Forelimb muscle (tissue), 1 donor: Measurements from ENCODE around the gene ZKSCAN4. TPM values are rescaled to one million over a fixed set of nuclear protein-coding genes. Genes with fewer than 3 reads are reported as not detected.

Experiments used
- DNase-seq: peaks from one replicate; pipeline ENCODE4 v3.0.0-alpha.2; 2013; ENCODE audit warnings: low read depth
- polyA plus RNA-seq: library from polyadenylated mRNA; unstranded; fragments of 120-200 nt; gene quantifications from one replicate; pipeline ENCODE4 v1.2.1, GENCODE V29; 2013; ENCODE audit not compliant: insufficient read length

Gene ZKSCAN4
- polyA plus RNA-seq, 1 donor, result 5.5 TPM

- DNase-seq, result no peak
Observed at GRCh38 chr6:28209753-28210535, 42.1 kb downstream of the ZKSCAN4 start.

GRCh38 chr6:28208111-28208659 is 43.9 kb downstream of the ZKSCAN4 start:
- no peak for DNase-seq

GRCh38 chr6:28207510-28208110 is 44.5 kb downstream of the ZKSCAN4 start:
- no peak for DNase-seq

GRCh38 chr6:28206928-28207509 is 45.0 kb downstream of the ZKSCAN4 start:
- no peak for DNase-seq

- no peak for DNase-seq
Observed at GRCh38 chr6:28206527-28206926, 45.5 kb downstream of the ZKSCAN4 start.

GRCh38 chr6:28205879-28206278 is 46.2 kb downstream of the ZKSCAN4 start:
- no peak for DNase-seq

GRCh38 chr6:28203201-28203600 is 48.9 kb downstream of the ZKSCAN4 start:
- no peak for DNase-seq

- DNase-seq, result no peak
Observed at GRCh38 chr6:28200020-28200419, 52.0 kb downstream of the ZKSCAN4 start.

Other genes with a start within 250 kb of the ZKSCAN4 start
- gene ZNF165, start 171.7 kb downstream of the ZKSCAN4 start, polyA plus RNA-seq, result 0.34 TPM
- gene ZSCAN16, start 127.7 kb downstream of the ZKSCAN4 start, polyA plus RNA-seq, result 4.0 TPM
- gene ZKSCAN8, start 110.4 kb downstream of the ZKSCAN4 start, polyA plus RNA-seq, result 22.1 TPM
- 28.0 TPM for gene ZSCAN9, start 27.0 kb downstream of the ZKSCAN4 start, polyA plus RNA-seq
- 1.1 TPM for gene NKAPL, start 7.0 kb upstream of the ZKSCAN4 start, polyA plus RNA-seq
- gene ZSCAN26, start 14.9 kb upstream of the ZKSCAN4 start, polyA plus RNA-seq, result 18.3 TPM
- gene PGBD1, start 29.3 kb upstream of the ZKSCAN4 start, polyA plus RNA-seq, result 7.1 TPM
- 8.5 TPM for gene ZSCAN31, start 83.9 kb upstream of the ZKSCAN4 start, polyA plus RNA-seq
- gene ZKSCAN3, start 97.7 kb upstream of the ZKSCAN4 start, polyA plus RNA-seq, result 6.3 TPM
- 5.6 TPM for gene ZSCAN12, start 147.5 kb upstream of the ZKSCAN4 start, polyA plus RNA-seq
- 6.8 TPM for gene ZSCAN23, start 191.2 kb upstream of the ZKSCAN4 start, polyA plus RNA-seq